ENCODE data around the gene COL20A1.

Gene COL20A1

DNA sequence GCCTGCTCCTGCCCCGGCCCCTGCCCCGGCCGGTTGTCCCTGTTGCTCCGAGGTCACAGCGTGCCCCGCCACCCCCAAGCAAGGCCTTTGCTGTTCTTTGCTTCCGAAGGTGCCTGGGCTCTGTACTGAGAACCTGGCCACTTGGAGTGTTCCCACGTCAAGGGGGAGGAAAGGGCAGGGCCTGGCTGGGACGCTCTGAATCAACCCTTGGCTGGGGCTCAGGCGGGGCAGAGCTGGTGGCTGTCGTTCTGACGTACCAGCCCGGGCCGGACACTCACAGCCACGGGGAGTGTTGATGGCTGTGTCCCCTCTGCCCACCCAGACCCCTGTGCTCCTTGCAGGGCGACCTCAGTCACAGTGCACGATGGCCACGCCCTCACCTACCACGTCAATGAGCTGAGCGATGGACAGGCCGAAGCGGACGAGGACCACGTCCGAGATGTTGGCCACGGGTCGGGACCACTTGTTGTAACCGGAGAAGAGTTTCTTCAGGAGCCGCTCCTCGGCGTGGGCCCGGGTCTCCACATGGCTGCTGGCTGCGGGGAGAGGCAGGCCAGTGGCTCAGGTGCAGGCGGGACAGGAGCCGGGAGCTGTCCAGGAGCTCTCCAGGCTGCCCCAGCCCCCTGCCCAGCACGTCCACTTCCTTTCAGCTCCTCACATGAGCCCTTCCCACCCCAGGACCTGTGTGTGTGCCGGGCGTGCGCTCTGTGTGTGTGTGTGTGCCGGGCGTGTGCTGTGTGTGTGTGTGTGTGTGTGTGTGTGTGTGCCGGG is 66.4 kb downstream of the COL20A1 start:
- no peak overlapping the region for H3K4me3 ChIP-seq (ENCODE audit: low read depth, low read length)
- TF ChIP-seq, protein P1, sequence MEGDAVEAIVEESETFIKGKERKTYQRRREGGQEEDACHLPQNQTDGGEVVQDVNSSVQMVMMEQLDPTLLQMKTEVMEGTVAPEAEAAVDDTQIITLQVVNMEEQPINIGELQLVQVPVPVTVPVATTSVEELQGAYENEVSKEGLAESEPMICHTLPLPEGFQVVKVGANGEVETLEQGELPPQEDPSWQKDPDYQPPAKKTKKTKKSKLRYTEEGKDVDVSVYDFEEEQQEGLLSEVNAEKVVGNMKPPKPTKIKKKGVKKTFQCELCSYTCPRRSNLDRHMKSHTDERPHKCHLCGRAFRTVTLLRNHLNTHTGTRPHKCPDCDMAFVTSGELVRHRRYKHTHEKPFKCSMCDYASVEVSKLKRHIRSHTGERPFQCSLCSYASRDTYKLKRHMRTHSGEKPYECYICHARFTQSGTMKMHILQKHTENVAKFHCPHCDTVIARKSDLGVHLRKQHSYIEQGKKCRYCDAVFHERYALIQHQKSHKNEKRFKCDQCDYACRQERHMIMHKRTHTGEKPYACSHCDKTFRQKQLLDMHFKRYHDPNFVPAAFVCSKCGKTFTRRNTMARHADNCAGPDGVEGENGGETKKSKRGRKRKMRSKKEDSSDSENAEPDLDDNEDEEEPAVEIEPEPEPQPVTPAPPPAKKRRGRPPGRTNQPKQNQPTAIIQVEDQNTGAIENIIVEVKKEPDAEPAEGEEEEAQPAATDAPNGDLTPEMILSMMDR (IDR thresholded peaks at IDR 0.05; ENCODE audit: borderline replicate concordance, insufficient read depth, low read depth, low read length): no peak

DNA sequence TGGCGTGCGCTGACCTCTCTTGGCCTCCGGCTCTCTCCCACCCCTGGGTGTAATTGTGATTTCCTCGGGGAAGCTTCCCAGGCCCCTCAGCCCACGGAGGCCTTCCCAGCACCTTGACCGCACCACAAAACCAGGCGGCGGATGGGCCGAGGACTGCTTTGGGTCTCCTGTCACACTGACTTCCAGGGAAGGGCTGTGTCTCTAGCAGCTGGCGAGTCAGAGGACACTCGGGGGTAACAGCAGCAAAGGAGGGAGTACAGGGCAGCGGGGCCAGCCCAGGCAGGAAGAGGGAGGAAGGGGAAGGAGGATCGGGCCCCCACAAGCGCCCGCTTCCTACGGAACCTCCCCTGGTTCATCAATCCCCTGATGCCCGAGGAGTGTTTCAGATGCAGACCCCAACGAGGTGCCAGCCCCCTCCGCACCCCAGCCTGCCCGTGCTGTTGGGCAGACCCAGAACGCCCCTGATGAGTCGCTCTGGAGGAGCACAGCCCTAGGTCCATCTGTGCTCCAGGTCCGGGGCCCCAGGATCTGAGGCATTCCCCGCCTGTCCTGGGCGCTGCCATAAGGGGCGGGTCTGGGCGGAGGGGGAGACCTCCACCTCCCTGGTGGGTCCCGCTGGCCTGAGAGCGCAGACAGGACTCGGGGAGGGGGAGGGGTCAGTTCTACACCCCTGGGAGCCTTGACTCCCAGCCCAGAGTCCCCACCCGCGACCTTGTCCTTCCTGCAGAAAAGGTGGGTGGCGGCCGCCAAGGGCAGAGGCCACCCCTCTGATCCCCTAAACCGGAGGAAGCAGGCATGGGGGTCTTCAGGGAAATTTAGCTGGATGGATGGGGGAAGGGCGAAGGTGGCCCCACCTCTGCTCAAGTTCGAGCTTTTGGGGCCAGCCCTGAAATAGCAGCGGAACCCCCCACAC is 67.2 kb downstream of the COL20A1 start:
- H3K4me3 ChIP-seq (ENCODE audit: low read depth, low read length): no peak overlapping the region
- TF ChIP-seq, protein P1 (IDR thresholded peaks at IDR 0.05; ENCODE audit: borderline replicate concordance, insufficient read depth, low read depth, low read length): no peak

DNA sequence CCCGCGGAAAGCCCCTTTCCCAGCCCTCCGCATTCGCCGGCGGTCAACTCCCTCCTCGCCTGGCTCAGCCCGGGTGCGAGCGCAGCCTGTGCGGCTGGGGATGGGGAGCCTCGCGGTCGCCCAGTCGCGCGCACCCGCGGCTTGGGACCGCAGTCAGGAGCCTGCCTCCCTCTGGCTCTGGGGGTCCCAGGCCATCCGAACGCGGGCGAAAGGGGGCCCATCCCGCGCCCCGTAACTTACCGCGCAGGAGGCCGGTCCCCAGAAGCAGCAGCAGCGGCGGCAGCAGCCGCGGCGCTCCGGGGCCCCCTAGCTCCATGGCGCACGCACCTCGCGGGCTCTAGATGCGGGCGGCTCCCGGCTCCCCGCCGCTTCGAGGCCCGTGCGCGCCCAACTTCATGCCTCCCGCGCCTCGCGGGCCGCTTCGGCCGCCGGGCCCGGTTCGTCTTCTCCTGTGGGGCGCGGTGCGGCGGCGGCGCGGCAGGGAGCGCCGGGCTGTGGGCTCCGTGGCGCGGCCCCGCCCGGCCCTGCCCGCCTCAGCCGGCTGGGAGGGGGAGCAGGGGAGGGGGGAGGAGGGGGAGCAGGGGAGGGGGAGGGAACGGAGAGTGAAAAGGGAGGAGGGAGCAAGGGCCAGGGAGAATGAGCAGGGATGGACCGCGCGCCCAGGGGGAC is 68.0 kb downstream of the COL20A1 start, which contains the start of gene CHRNA4:
CHRNA4 (minus strand) TSS at position 500 of the 669 bp plus-strand sequence; CDS start at position 316, 184 bp downstream.
- TF ChIP-seq, protein P1 (IDR thresholded peaks at IDR 0.05; ENCODE audit: borderline replicate concordance, insufficient read depth, low read depth, low read length): no peak
- H3K4me3 ChIP-seq (ENCODE audit: low read depth, low read length): no peak within 1 kb of the TSS

DNA sequence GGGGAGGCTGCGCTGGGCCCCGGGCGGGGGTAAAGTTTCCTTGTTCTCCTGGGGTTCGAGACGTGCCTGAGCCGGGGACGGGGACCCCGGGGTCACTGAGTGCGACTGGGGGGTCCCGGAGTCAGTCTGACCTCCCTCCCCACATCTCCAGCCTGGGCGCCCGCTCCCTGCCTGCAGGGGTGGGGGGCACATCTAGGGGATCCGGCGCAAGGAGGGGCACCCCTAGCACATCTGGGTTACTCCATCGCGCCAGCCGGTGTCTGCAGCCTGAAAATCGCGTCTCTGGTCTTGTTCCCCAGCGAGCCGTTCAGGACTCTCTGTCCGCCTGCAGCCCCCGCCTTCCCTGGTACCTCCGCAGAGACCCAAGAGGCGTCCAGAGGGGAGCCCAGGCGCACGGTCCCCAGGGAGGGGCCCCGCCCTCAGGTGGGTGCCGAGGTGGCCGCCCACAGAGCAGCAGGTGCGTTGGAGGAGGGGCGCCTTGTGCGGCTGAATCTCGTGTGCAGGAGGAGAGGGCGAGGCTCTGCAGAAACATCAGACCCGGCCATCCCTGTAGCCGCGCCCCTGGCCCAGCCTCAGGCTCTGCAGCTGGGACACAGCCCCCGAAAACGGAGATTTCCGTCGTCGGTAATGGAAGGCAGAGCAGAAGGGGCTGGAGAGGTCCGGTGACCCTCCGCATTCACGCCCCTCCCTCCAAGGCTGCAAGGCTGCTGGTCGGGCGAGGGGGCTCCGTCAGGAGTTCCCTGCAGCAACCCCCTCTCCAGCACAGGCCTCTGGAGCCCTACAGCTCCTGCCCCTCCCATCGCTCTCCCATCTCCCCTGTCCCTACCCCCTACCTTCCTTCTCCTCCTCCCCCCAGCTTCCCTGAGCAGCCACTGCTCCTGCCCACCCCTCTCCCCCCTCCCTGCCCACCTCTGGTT is 68.8 kb downstream of the COL20A1 start:
- TF ChIP-seq, protein P1 (IDR thresholded peaks at IDR 0.05; ENCODE audit: borderline replicate concordance, insufficient read depth, low read depth, low read length): no peak

DNA sequence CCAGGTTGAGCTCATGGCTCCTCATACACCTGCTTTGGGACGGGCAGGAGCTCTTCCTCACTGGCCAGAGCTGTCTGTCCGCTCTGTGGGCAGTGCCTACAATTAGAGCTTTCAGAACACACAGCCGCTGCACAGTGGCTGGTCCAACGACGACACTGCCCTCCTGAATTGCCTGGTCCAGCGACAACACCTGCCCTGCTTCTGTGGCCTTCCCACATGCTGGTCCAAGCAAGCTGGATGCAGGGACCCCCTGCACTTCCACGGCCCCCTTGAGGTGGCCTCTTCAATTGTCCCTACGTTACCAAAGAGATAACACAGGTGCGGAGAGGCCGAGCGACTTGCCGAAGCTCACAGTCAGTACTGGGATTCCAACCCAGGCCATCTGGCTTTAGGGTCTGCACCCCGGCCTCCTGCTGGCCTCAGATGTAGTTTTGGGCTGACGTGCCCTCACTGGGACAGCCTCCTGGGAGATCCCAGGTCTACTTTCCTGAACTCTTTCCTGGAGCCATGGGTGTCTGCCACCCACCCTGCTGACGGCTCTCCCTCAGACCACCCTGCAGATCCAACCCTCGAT is 69.5 kb downstream of the COL20A1 start:
- TF ChIP-seq, protein P1 (IDR thresholded peaks at IDR 0.05; ENCODE audit: borderline replicate concordance, insufficient read depth, low read depth, low read length): no peak
- no peak overlapping the region for H3K4me3 ChIP-seq (ENCODE audit: low read depth, low read length)

More for the DNA sequence above, 68.8 kb downstream of the COL20A1 start:
- no peak overlapping the region for H3K4me3 ChIP-seq (ENCODE audit: low read depth, low read length)

All from GM12875 (cell line).